Right renal pelvis (tissue), 4 donors: ENCODE measurements around the gene DRAM1. TPM values are rescaled to one million over a fixed set of nuclear protein-coding genes. Genes with fewer than 3 reads are reported as not detected.

ENCODE experiments used
- polyA plus RNA-seq, 4 donors: library from polyadenylated mRNA; unstranded; fragments of 120-200 nt; gene quantifications; one replicate each; pipeline ENCODE4 v1.2.1, GENCODE V29; 2013; ENCODE audit not compliant: insufficient read length in 4 of 4

The DRAM1 gene
- polyA plus RNA-seq, 4 donors, result 18.0 to 23.4 (median 23.0) TPM

Other genes with a start within 250 kb of the DRAM1 start
- gene CHPT1, start 179.9 kb upstream of the DRAM1 start, polyA plus RNA-seq, result 10 to 100 TPM; 35.5 to 47.5 (median 45.9) TPM
- 1 to 10 TPM in 2 of 4 donors, under 1 TPM in 2; 0.37 to 2.0 (median 0.95) TPM for gene SYCP3, start 138.1 kb upstream of the DRAM1 start, polyA plus RNA-seq
- 10 to 100 TPM; 30.0 to 37.9 (median 36.2) TPM for gene GNPTAB, start 46.6 kb upstream of the DRAM1 start, polyA plus RNA-seq
- gene WASHC3, start 184.4 kb downstream of the DRAM1 start, polyA plus RNA-seq, result 10 to 100 TPM; 53.8 to 63.0 (median 58.2) TPM
- gene NUP37, start 242.5 kb downstream of the DRAM1 start, polyA plus RNA-seq, result 10 to 100 TPM; 30.5 to 37.1 (median 35.6) TPM
- 10 to 100 TPM; 12.4 to 15.9 (median 13.8) TPM for gene PARPBP, start 242.6 kb downstream of the DRAM1 start, polyA plus RNA-seq